ENCODE results near the gene JAGN1.
"Not testable (repeated sequence)": the region's sequence is repeated elsewhere in the genome, so short reads cannot be mapped to it uniquely, and the experiment has no call there.

Gene JAGN1

GRCh38 chr3:9867106-9867505 lies 23.3 kb upstream of the JAGN1 start:
- no peak for DNase-seq

GRCh38 chr3:9869955-9870354 lies 20.5 kb upstream of the JAGN1 start:
- DNase-seq: no peak

DNA sequence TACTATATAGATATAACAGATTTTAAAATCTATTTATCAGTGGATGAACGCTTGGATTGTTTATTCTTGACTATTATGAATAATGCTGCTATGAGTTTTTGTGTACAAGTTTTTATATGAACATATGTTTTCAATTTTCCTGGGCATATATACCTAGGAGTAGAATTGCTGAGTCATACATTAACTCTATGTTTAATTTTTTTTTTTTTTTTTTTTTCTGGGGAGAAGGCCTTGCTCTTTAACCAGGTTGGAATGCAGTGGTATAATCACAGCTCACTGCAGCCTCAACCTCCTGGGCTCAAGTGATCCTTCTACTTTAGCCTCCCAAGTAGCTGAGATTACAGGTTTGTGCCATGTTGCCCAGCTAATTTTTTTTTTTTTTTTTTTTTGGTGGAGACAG lies 19.4 kb upstream of the JAGN1 start:
- no peak for DNase-seq

GRCh38 chr3:9872067-9872466 lies 18.3 kb upstream of the JAGN1 start:
- not testable (repeated sequence) for DNase-seq

GRCh38 chr3:9875448-9875847 lies 15.0 kb upstream of the JAGN1 start:
- DNase-seq: no peak

DNA sequence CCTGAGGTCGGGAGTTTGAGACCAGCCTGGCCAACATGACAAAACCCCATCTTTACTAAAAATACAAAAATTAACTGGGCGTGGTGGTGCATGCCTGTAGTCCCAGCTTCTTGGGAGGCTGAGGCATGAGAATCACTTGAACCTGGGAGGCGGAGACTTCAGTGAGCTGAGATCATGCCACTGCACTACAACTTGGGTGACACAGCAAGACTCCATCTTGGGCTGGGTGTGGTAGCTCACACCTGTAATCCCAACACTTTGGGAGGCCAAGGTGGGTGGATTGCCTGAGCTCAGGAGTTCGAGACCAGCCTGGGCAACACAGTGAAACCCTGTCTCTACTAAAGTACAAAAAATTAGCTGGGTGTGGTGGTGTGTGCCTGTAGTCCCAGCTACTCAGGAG lies 14.2 kb upstream of the JAGN1 start:
- DNase-seq: not testable (repeated sequence)

GRCh38 chr3:9876991-9877390 lies 13.4 kb upstream of the JAGN1 start:
- DNase-seq: no peak

DNA sequence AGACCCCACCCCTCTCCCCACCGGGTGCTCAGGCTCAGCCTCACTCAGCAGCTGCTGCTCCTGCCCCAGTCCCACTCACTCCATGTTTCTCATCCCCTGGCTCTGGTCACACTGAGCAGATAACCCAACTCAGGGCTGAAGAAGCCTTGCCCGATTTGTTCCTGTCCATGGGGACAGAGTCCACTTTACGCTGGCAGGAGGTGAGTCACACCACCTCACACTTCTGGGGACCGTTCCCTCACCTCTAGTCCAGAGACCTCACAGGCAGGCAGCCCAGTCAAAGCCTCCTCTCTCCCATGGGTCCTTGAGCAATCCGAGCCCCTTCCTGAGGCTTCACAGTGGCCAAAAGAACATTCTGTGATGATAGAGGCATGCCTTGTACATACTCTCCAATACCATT lies 11.7 kb upstream of the JAGN1 start:
- no peak for DNase-seq

GRCh38 chr3:9879830-9880549 lies 10.4 kb upstream of the JAGN1 start, which contains the start of gene CIDEC:
Gene CIDEC, minus strand, starts transcription at chr3:9880253. Its CDS starts 1,767 bp downstream, at chr3:9878486.
- DNase-seq: no peak

DNA sequence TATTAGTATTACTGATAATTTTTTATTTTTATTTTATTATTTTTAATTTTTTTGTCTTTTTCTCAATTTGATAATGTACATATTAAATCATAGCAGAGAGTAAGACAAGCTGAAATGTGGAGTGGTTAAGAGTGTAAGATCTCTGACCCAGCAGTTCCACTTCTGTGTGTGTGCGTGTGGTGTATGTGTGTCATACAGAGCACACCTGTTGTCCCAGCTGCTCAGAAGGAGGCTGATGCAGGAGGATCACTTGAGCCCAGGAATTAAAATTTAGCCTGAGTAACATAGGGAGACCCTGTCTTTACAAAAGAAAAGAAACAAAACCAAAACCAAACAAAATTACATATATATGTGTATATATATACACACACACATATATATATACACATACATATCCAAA lies 9.0 kb upstream of the JAGN1 start:
- no peak for DNase-seq

- no peak for DNase-seq
Measured at GRCh38 chr3:9883706-9884554, 6.5 kb upstream of the JAGN1 start.

GRCh38 chr3:9884555-9885165 lies 5.8 kb upstream of the JAGN1 start:
- DNase-seq: no peak

DNA sequence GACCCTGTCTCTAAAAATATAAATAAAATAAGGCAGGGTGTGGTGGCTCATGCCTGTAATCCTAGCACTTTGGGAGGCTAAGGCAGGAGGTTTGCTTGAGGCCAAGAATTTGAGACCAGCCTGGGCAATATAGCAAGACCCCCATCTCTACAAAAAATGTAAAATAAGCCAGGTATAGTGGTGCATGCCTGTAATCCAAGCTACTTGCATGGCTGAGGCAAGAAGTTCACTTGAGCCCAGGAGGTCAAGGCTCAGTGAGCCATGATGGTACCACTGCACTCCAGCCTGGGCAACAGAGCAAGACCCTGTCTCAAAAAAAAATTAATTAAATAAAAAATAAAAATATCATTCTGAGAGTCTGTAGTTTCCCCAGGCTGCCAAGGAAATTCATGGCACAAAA lies 4.1 kb upstream of the JAGN1 start:
- no peak for DNase-seq

- no peak for DNase-seq
Measured at GRCh38 chr3:9887480-9887879, 2.9 kb upstream of the JAGN1 start.

DNA sequence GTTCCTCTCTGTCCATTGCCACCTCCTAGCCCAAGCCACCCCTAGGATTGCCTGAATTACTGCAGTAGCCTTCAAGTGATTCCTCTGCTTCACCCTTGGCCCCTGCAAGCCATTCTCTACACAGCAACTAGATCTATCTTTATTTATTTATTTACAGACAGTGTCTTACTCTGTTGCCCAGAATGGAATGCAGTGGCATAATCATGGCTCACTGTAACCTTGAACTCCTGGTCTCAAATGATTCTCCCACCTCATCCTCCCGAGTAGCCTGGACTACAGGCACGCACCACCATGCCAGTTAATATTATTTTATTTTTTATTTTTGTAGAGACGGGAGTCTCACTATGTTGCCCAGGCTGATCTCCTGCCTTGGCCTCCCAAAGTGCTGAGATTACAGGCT lies 1.9 kb upstream of the JAGN1 start:
- no peak for DNase-seq

DNA sequence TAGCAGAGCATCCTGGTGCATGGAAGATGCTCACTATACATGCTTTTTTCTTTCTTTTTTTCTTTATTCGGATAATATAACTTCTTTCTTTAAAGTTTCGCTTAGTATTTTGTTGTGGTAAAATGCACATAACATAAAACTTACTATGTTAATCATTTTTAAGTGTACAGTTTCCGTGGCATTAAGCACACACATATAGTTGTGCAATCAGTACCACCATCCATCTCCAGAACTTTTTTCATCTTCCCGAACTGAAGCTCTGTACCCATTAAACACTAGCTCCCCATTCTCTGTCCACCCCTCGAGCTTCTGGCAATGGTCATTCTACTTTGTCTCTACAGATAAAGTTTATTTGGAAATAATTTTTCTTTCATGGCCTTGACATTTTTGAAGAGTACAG lies 1.0 kb upstream of the JAGN1 start:
- no peak for DNase-seq

DNA sequence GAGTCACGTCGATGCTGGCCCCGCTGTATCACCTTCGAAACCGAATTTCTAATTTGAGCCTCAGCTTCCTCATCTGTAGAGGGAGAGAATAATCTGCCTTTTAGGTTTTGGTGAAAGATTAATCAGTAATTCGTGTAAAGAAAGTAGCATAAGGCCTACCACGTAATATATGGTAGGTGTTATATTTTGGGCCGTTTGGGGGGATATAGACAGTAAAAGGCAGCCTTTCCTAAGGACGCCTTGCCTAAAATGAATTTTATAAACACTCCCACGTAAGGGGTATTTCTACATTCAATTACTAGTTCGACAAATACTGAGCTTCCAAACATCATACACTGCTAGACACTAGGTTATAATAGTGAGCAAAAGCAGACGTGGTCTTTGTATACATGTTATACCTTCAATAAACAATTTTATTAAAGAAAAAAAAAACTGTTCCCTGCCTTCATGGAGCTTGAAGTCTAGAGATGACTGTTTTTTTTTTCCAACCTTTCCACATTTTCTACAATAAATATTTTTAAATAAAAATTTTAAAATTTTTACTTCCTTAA lies 737 bp downstream of the JAGN1 start:
- DNase-seq: no peak

DNA sequence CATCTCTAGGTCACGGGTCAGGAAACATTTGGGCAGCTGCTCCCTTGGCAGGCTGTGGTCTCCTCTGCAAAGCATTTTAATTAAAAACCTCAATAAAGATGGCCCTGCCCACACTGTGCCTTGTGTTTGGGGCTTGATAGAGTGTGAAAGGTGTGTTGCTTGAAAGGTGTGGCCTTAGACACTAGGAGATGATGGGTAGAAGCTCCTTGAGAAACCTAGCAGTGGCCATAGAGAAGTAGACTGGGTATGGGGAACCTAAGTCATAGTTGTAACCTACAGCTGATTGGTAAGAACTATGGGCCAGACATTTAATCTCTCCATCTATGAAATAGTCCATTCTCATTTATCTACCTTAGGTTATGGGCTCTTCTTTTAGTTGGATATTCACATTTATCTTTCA lies 3.3 kb downstream of the JAGN1 start:
- DNase-seq: no peak

DNA sequence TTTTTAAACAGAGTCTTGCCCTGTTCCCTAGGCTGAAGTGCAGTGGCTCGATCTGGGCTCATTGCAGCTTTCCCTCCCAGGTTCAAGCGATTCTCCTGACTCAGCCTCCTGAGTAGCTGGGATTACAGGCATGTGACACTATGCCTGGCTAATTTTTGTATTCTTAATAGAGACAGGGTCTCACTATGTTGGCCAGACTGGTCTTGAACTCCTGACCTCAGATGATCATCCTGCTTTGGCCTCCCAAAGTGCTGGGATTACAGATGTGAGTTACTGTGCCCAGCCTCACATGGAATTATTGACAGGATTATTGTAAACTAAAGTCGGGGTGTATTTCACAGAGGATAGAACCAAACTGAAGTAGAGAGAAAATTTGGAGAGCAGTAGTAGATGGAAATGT lies 5.3 kb downstream of the JAGN1 start:
- DNase-seq: not testable (repeated sequence)

GRCh38 chr3:9896755-9897407 lies 6.5 kb downstream of the JAGN1 start:
- DNase-seq: not testable (repeated sequence)

- no peak for DNase-seq
Measured at GRCh38 chr3:9897408-9898372, 7.3 kb downstream of the JAGN1 start.
